Fibroblast of lung (primary cell): ENCODE measurements around the gene OTUB1. TPM values are rescaled to one million over a fixed set of nuclear protein-coding genes. Genes with fewer than 3 reads are reported as not detected.
A peak's percentile ranks its signal among the peaks of the same experiment; 100 is the strongest.
"Not testable (repeated sequence)": the region's sequence is repeated elsewhere in the genome, so short reads cannot be mapped to it uniquely, and the experiment has no call there.

Source experiments
- DNase-seq, 2 donors: peaks; one replicate each; pipeline versions ENCODE4 v3.0.0 to v3.0.0-alpha.2; 2010; ENCODE audit warnings: low read depth in 2 of 2
- H2AFZ ChIP-seq: 2 replicates; pipeline ENCODE4 v1.5.1; 2012; ENCODE audit warnings: low read length, control low read depth, inconsistent platforms
- H3K27ac ChIP-seq: 2 replicates; pipeline ENCODE4 v1.5.1; 2011; ENCODE audit warnings: low read length, control low read depth; ENCODE audit not compliant: insufficient read depth
- H3K27me3 ChIP-seq: 2 replicates; pipeline ENCODE4 v1.5.1; 2011; ENCODE audit warnings: mild to moderate bottlenecking, low read length; ENCODE audit not compliant: control insufficient read depth, insufficient read depth
- H3K36me3 ChIP-seq: 2 replicates; pipeline ENCODE4 v1.5.1; 2011; ENCODE audit warnings: low read length; ENCODE audit not compliant: control insufficient read depth, insufficient read depth
- H3K4me1 ChIP-seq: 2 replicates; pipeline ENCODE4 v1.5.1; 2011; ENCODE audit warnings: low read length; ENCODE audit not compliant: control insufficient read depth, insufficient read depth; ENCODE audit errors: extremely low read depth
- H3K4me2 ChIP-seq: 2 replicates; pipeline ENCODE4 v1.5.1; 2011; ENCODE audit warnings: low read length, control low read depth; ENCODE audit not compliant: insufficient read depth; ENCODE audit errors: extremely low read depth
- H3K4me3 ChIP-seq, 4 experiments: fragments of 200-600 bp in 1 of 4; sonication (generic) in 1 of 4; replicated peaks in 1 of 4; 2 replicates each; pipeline ENCODE4 v1.5.1; 2011 to 2016; ENCODE audit warnings: low read length in 4 of 4, low read depth in 3 of 4, mild to moderate bottlenecking in 3 of 4, control low read depth in 2 of 4, inconsistent platforms in 1 of 4, mixed read lengths in 1 of 4; ENCODE audit not compliant: insufficient read depth in 1 of 4; ENCODE audit errors: control extremely low read depth in 1 of 4
- H3K79me2 ChIP-seq: 2 replicates; pipeline ENCODE4 v1.5.1; 2012; ENCODE audit warnings: mild to moderate bottlenecking, low read length, inconsistent platforms; ENCODE audit not compliant: control insufficient read depth, insufficient read depth
- H3K9ac ChIP-seq: 2 replicates; pipeline ENCODE4 v1.5.1; 2011; ENCODE audit warnings: mild to moderate bottlenecking, low read length, control low read depth; ENCODE audit not compliant: insufficient read depth
- H3K9me3 ChIP-seq: 2 replicates; pipeline ENCODE4 v1.5.1; 2012; ENCODE audit warnings: low read depth, low read length; ENCODE audit not compliant: control insufficient read depth, insufficient read depth
- H4K20me1 ChIP-seq: 2 replicates; pipeline ENCODE4 v1.5.1; 2011; ENCODE audit warnings: low read length; ENCODE audit not compliant: control insufficient read depth, insufficient read depth; ENCODE audit errors: extremely low read depth
- EZH2 ChIP-seq: IDR thresholded peaks from 2 replicates; pipeline ENCODE4 v1.5.1; 2012; ENCODE audit warnings: low read length, control low read depth, mild to moderate bottlenecking; ENCODE audit errors: missing control alignments
- polyA plus RNA-seq, 2 donors: library from polyadenylated mRNA; depleted of rRNA in 1 of 2; stranded (reverse) in 1 of 2; unstranded in 1 of 2; fragments of >200 nt; gene quantifications; 2 replicates each; pipeline ENCODE4 v1.2.1, GENCODE V29; 2011 to 2012; ENCODE audit warnings: missing spikeins in 1 of 2
- total RNA-seq: library from RNA; depleted of rRNA; stranded (reverse); fragments of >200 nt; gene quantifications from 2 replicates; pipeline ENCODE4 v1.2.1, GENCODE V29; 2014
- TF ChIP-seq, protein P1 (sequence below), 2 donors: IDR thresholded peaks in 1 of 2; conservative IDR thresholded peaks in 1 of 2; 1 replicate in 1 of 2; 2 replicates in 1 of 2; pipeline ENCODE4 v1.5.1; 2011 to 2012; ENCODE audit warnings: low read length in 2 of 2, control low read depth in 1 of 2, inconsistent platforms in 1 of 2, low read depth in 1 of 2, mild to moderate bottlenecking in 1 of 2

The OTUB1 gene
- total and polyA plus RNA-seq, 2 donors (not counting 1 experiment from before 2014, with no cell fraction given) = 37.8 to 113 TPM

DNA sequence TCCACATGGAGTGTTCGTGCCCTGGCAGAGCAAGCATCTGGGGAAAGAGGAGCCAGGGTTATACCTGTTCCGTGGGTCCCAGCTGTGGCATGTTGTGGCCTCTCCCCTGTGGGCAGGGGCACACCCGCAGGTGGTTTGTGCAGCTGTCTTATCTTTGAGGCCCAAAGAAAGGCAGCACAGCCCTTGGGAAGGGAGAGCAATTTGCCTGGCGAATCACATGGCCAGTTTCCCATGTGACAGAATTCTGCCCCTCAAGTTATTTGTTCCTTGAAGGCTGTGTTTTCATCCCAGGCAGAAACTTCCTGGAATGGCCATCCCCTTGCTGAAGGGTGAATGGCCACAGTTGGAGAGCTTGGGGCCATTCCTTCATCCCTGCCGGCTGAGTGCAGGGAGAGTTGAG, 28.2 kb upstream of the OTUB1 start:
- Histone ChIP-seq H3K9ac (no peak overlapping the region), H3K4me3 (no peak overlapping the region), H3K36me3 (peaks cover 3% of the 10 kb centered on the region), H3K4me1 (no peaks in the 10 kb centered on the region), H3K4me2 (no peak overlapping the region), H2AFZ (no peak overlapping the region), H3K27me3 (no peaks in the 10 kb centered on the region), H3K27ac (no peak overlapping the region), H4K20me1 (no peaks in the 10 kb centered on the region), H3K9me3 (no peaks in the 10 kb centered on the region), H3K79me2 (no peaks in the 10 kb centered on the region)
- TF ChIP-seq EZH2 = no peak
- TF ChIP-seq, protein P1, sequence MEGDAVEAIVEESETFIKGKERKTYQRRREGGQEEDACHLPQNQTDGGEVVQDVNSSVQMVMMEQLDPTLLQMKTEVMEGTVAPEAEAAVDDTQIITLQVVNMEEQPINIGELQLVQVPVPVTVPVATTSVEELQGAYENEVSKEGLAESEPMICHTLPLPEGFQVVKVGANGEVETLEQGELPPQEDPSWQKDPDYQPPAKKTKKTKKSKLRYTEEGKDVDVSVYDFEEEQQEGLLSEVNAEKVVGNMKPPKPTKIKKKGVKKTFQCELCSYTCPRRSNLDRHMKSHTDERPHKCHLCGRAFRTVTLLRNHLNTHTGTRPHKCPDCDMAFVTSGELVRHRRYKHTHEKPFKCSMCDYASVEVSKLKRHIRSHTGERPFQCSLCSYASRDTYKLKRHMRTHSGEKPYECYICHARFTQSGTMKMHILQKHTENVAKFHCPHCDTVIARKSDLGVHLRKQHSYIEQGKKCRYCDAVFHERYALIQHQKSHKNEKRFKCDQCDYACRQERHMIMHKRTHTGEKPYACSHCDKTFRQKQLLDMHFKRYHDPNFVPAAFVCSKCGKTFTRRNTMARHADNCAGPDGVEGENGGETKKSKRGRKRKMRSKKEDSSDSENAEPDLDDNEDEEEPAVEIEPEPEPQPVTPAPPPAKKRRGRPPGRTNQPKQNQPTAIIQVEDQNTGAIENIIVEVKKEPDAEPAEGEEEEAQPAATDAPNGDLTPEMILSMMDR (conservative IDR thresholded peaks at IDR 0.05 in 1 of 2, IDR thresholded peaks at IDR 0.05 in 1 of 2; ENCODE audit: low read depth in 1 of 2, low read length in 2 of 2) = no peak
- DNase-seq = no peak

DNA sequence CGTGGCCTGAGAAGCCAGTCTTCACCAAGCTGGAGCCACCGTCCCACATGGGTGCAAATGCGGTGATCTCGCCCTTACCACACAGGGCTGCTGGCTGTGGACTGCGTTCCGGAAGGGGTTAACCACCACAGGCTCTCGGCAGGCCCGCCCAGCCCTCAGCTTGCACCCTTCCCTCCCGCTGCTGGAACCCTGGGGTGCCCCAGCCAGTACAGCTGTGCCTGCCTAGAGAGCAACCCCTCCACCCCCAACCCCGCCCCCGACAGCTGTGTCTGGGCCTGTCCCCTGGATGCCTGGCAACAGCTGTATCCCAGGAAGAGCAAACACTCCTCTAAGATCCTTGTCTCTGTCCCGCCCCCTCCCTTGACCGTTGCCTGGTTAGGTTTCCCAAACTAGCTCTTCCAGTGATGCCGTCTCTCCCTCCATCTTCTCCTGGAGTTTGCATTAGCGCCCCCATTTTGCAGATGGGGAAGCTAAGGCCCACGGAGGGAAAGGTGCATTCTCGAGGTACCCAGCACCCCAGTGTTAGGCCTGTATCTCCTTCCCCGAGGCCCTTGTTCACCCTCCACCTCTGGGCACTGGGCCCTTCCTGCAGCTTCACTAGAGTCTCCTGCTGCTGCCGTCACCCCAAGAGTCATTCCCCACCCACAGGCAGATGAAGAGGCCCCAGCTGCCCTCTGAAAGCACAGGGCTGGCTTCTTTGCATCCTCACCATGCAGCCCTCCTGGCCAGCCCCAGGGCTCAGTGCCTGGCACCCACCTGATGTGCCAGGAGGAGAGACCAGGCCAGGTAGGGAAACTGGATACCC, 24.4 kb upstream of the OTUB1 start:
- Histone ChIP-seq H2AFZ (no peak overlapping the region), H3K4me2 (no peak overlapping the region)

DNA sequence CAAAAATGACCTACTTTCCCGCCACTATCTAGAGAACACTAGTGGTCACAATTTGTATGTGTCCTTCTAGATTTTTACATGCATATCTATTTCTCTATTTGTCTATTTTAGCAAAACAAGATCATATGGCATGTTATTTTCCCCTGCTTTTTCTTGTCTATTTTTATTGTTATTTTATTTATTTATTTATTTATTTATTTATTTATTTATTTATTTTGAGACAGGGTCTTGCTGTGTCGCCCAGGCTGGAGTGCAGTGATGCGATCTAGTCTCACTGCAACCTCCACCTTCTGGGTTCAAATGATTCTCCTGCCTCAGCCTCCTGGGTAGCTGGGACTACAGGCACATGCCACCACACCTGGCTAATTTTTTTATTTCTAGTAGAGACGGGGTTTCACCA, 22.3 kb upstream of the OTUB1 start:
- H3K27me3 ChIP-seq, H3K9me3 ChIP-seq, H2AFZ ChIP-seq, DNase-seq, H4K20me1 ChIP-seq, H3K79me2 ChIP-seq, H3K4me2 ChIP-seq, H3K4me1 ChIP-seq, H3K4me3 ChIP-seq, H3K36me3 ChIP-seq, H3K9ac ChIP-seq, H3K27ac ChIP-seq: not testable (repeated sequence)

More for the DNA sequence above, 24.4 kb upstream of the OTUB1 start:
- no peaks in the 10 kb centered on the region for H3K4me1 ChIP-seq
- H3K79me2 ChIP-seq = no peaks in the 10 kb centered on the region
- no peaks in the 10 kb centered on the region for H3K9me3 ChIP-seq
- no peaks in the 10 kb centered on the region for H4K20me1 ChIP-seq
- peak in 1 of 2 donors; percentile 78 for DNase-seq
- no peaks in the 10 kb centered on the region for H3K27me3 ChIP-seq
- H3K9ac ChIP-seq = no peak overlapping the region
- no peak overlapping the region for H3K27ac ChIP-seq
- TF ChIP-seq EZH2 = no peak
- TF ChIP-seq, protein P1 (conservative IDR thresholded peaks at IDR 0.05 in 1 of 2, IDR thresholded peaks at IDR 0.05 in 1 of 2; ENCODE audit: low read depth in 1 of 2, low read length in 2 of 2) = no peak
- no peak overlapping the region for H3K4me3 ChIP-seq
- no peaks in the 10 kb centered on the region for H3K36me3 ChIP-seq
